ENCODE measurements around the gene CELF1.

The CELF1 gene

GRCh38 chr11:47593492-47593933 is 40.6 kb upstream of the CELF1 start:
- no peak for TF ChIP-seq CTCF (IDR thresholded peaks at IDR 0.05; ENCODE audit: low read depth, low read length)
- Histone ChIP-seq H3K4me3 (ENCODE audit: low read depth, low read length) (peak overlapping the region; percentile 51), H3K36me3 (no peaks in the 10 kb centered on the region), H3K9me3 (ENCODE audit: severe bottlenecking) (no peaks in the 10 kb centered on the region), H3K27me3 (ENCODE audit: insufficient read depth, low read depth, severe bottlenecking) (peaks cover 8% of the 10 kb centered on the region), H3K27ac (no peak overlapping the region)
- DNase-seq = no peak

GRCh38 chr11:47592970-47593369 is 40.0 kb upstream of the CELF1 start:
- Histone ChIP-seq H3K4me3 (ENCODE audit: low read depth, low read length) (no peak overlapping the region), H3K27me3 (ENCODE audit: insufficient read depth, low read depth, severe bottlenecking) (peaks cover 8% of the 10 kb centered on the region), H3K9me3 (ENCODE audit: severe bottlenecking) (no peaks in the 10 kb centered on the region), H3K27ac (no peak overlapping the region), H3K36me3 (no peaks in the 10 kb centered on the region)
- no peak for TF ChIP-seq CTCF (IDR thresholded peaks at IDR 0.05; ENCODE audit: low read depth, low read length)
- no peak for DNase-seq

GRCh38 chr11:47592251-47592650 is 39.3 kb upstream of the CELF1 start:
- Histone ChIP-seq H3K27me3 (ENCODE audit: insufficient read depth, low read depth, severe bottlenecking) (peaks cover 8% of the 10 kb centered on the region), H3K9me3 (ENCODE audit: severe bottlenecking) (no peaks in the 10 kb centered on the region), H3K4me3 (ENCODE audit: low read depth, low read length) (no peak overlapping the region), H3K36me3 (no peaks in the 10 kb centered on the region), H3K27ac (no peak overlapping the region)
- DNase-seq = no peak
- TF ChIP-seq CTCF (IDR thresholded peaks at IDR 0.05; ENCODE audit: low read depth, low read length) = no peak

GRCh38 chr11:47591764-47592163 is 38.8 kb upstream of the CELF1 start:
- TF ChIP-seq CTCF (IDR thresholded peaks at IDR 0.05; ENCODE audit: low read depth, low read length) = no peak
- H3K4me3 ChIP-seq (ENCODE audit: low read depth, low read length) = no peak overlapping the region
- H3K27ac ChIP-seq = no peak overlapping the region

GRCh38 chr11:47589977-47590861 is 37.3 kb upstream of the CELF1 start:
- Histone ChIP-seq H3K27me3 (ENCODE audit: insufficient read depth, low read depth, severe bottlenecking) (peaks cover 8% of the 10 kb centered on the region), H3K36me3 (peaks cover 3% of the 10 kb centered on the region; the same call in 1 of the 2 replicates), H3K9me3 (ENCODE audit: severe bottlenecking) (no peaks in the 10 kb centered on the region), H3K27ac (no peak overlapping the region), H3K4me3 (ENCODE audit: low read depth, low read length) (no peak overlapping the region)
- no peak for DNase-seq
- TF ChIP-seq CTCF (IDR thresholded peaks at IDR 0.05; ENCODE audit: low read depth, low read length) = no peak

More at GRCh38 chr11:47591764-47592163, 38.8 kb upstream of the CELF1 start:
- DNase-seq = no peak
- Histone ChIP-seq H3K27me3 (ENCODE audit: insufficient read depth, low read depth, severe bottlenecking) (peaks cover 8% of the 10 kb centered on the region), H3K36me3 (no peaks in the 10 kb centered on the region), H3K9me3 (ENCODE audit: severe bottlenecking) (no peaks in the 10 kb centered on the region)

Measured in WERI-Rb-1 (cell line).